Nephron (organoid): ENCODE results near the gene EHBP1L1.

ENCODE experiments used
- H3K27ac Mint-ChIP-seq, 3 experiments: 2 replicates each; pipeline ENCODE4 v1.8.0; 2020; ENCODE audit warnings: mixed read lengths in 3 of 3, mild to moderate bottlenecking in 2 of 3, moderate library complexity in 1 of 3
- H3K27me3 Mint-ChIP-seq: 2 replicates; pipeline ENCODE4 v1.8.0; 2021; ENCODE audit warnings: low read depth, mild to moderate bottlenecking, moderate library complexity, mixed read lengths
- H3K36me3 Mint-ChIP-seq: 2 replicates; pipeline ENCODE4 v1.8.0; 2020; ENCODE audit warnings: low read depth, mixed read lengths
- H3K4me1 Mint-ChIP-seq: 2 replicates; pipeline ENCODE4 v1.8.0; 2020; ENCODE audit warnings: mixed read lengths
- H3K4me3 Mint-ChIP-seq, 3 experiments: 2 replicates each; pipeline ENCODE4 v1.8.0; 2020; ENCODE audit warnings: mild to moderate bottlenecking in 3 of 3, mixed read lengths in 3 of 3, moderate library complexity in 2 of 3
- H3K9me3 Mint-ChIP-seq: 2 replicates; pipeline ENCODE4 v1.8.0; 2020; ENCODE audit warnings: mixed read lengths
- CTCF ChIP-seq, 3 experiments: fragments of 200-600 bp; sonication (generic); IDR thresholded peaks; one replicate each; pipeline ENCODE4 v1.5.0; 2021; ENCODE audit warnings: antibody characterized with exemption in 3 of 3; ENCODE audit not compliant: unreplicated experiment in 3 of 3

EHBP1L1 gene

GRCh38 chr11:65583589-65583988 is 7.7 kb downstream of the EHBP1L1 start:
- Mint-ChIP-seq H3K4me3 (no peak overlapping the region), H3K9me3 (no peaks in the 10 kb centered on the region), H3K27me3 (peaks cover 15% of the 10 kb centered on the region), H3K4me1 (peaks cover 23% of the 10 kb centered on the region), H3K27ac (peak overlapping the region in 1 of 3 experiments; percentile 26), H3K36me3 (no peaks in the 10 kb centered on the region)
- no peak for TF ChIP-seq CTCF (IDR thresholded peaks at IDR 0.05; ENCODE audit: unreplicated experiment in 3 of 3)

- Mint-ChIP-seq H3K36me3 (no peaks in the 10 kb centered on the region), H3K27ac (no peak overlapping the region), H3K4me1 (peaks cover 20% of the 10 kb centered on the region), H3K27me3 (peaks cover 15% of the 10 kb centered on the region), H3K9me3 (no peaks in the 10 kb centered on the region), H3K4me3 (no peak overlapping the region)
- no peak for TF ChIP-seq CTCF (IDR thresholded peaks at IDR 0.05; ENCODE audit: unreplicated experiment in 3 of 3)
Observed at GRCh38 chr11:65584106-65584505, 8.3 kb downstream of the EHBP1L1 start.

- H3K36me3 Mint-ChIP-seq = no peaks in the 10 kb centered on the region
- H3K9me3 Mint-ChIP-seq = no peaks in the 10 kb centered on the region
- no peak overlapping the region for H3K27ac Mint-ChIP-seq
- H3K4me3 Mint-ChIP-seq = no peak overlapping the region
- H3K27me3 Mint-ChIP-seq = peaks cover 15% of the 10 kb centered on the region
- TF ChIP-seq CTCF (IDR thresholded peaks at IDR 0.05; ENCODE audit: unreplicated experiment in 3 of 3) = no peak
- peaks cover 20% of the 10 kb centered on the region for H3K4me1 Mint-ChIP-seq
Observed at GRCh38 chr11:65584723-65585171, 8.9 kb downstream of the EHBP1L1 start.

- Mint-ChIP-seq H3K27me3 (peaks cover 18% of the 10 kb centered on the region), H3K36me3 (peaks cover 3% of the 10 kb centered on the region), H3K4me3 (no peak overlapping the region), H3K4me1 (peaks cover 25% of the 10 kb centered on the region), H3K9me3 (no peaks in the 10 kb centered on the region), H3K27ac (no peak overlapping the region)
- no peak for TF ChIP-seq CTCF (IDR thresholded peaks at IDR 0.05; ENCODE audit: unreplicated experiment in 3 of 3)
Observed at GRCh38 chr11:65585396-65586246, 9.8 kb downstream of the EHBP1L1 start.

GRCh38 chr11:65586247-65586630 is 10.4 kb downstream of the EHBP1L1 start:
- Mint-ChIP-seq H3K27ac (no peak overlapping the region), H3K9me3 (no peaks in the 10 kb centered on the region), H3K4me1 (peaks cover 27% of the 10 kb centered on the region), H3K36me3 (peaks cover 4% of the 10 kb centered on the region), H3K4me3 (no peak overlapping the region), H3K27me3 (peaks cover 21% of the 10 kb centered on the region)
- TF ChIP-seq CTCF (IDR thresholded peaks at IDR 0.05; ENCODE audit: unreplicated experiment in 3 of 3) = no peak

- TF ChIP-seq CTCF (IDR thresholded peaks at IDR 0.05; ENCODE audit: unreplicated experiment in 3 of 3) = no peak
- no peak overlapping the region for H3K27ac Mint-ChIP-seq
- H3K4me3 Mint-ChIP-seq = no peak overlapping the region
- peaks cover 27% of the 10 kb centered on the region for H3K4me1 Mint-ChIP-seq
- no peaks in the 10 kb centered on the region for H3K9me3 Mint-ChIP-seq
- H3K36me3 Mint-ChIP-seq = peaks cover 4% of the 10 kb centered on the region
- H3K27me3 Mint-ChIP-seq = peaks cover 24% of the 10 kb centered on the region
Observed at GRCh38 chr11:65586676-65587075, 10.8 kb downstream of the EHBP1L1 start.
